Calu3 (cell line): ENCODE results near the gene KRTAP3-3. TPM values are rescaled to one million over a fixed set of nuclear protein-coding genes. Genes with fewer than 3 reads are reported as not detected.
"Not testable (repeated sequence)": the region's sequence is repeated elsewhere in the genome, so short reads cannot be mapped to it uniquely, and the experiment has no call there.

Experiments
- BruUV-seq: library from RNA; stranded (reverse); fragments of 400-500 nt; replicated peaks from 2 replicates; lab custom pipeline; 2021; lab: Mats Ljungman, UMichigan
- CTCF ChIA-PET: fragments of 300-600 bp; sonication (Branson Sonifier 250); formaldehyde crosslinking; loops from one replicate; lab custom pipeline; 2022; ENCODE audit warnings: antibody characterized with exemption; lab: Charles Lee
- DNase-seq: peaks from one replicate; pipeline ENCODE4 v3.0.0; 2022
- H3K27ac Mint-ChIP-seq: one replicate; pipeline ENCODE4 v1.8.0; 2022; ENCODE audit warnings: mixed read lengths; ENCODE audit not compliant: unreplicated experiment
- H3K27me3 Mint-ChIP-seq: one replicate; pipeline ENCODE4 v1.8.0; 2022; ENCODE audit warnings: mixed read lengths; ENCODE audit not compliant: unreplicated experiment
- H3K36me3 Mint-ChIP-seq: one replicate; pipeline ENCODE4 v1.8.0; 2022; ENCODE audit warnings: mild to moderate bottlenecking, moderate library complexity, mixed read lengths; ENCODE audit not compliant: insufficient read depth, unreplicated experiment
- H3K4me1 Mint-ChIP-seq: one replicate; pipeline ENCODE4 v1.8.0; 2022; ENCODE audit warnings: mild to moderate bottlenecking, low read depth, mixed read lengths; ENCODE audit not compliant: unreplicated experiment
- H3K4me3 Mint-ChIP-seq: one replicate; pipeline ENCODE4 v1.8.0; 2022; ENCODE audit warnings: mild to moderate bottlenecking, low read depth, moderate library complexity, mixed read lengths; ENCODE audit not compliant: unreplicated experiment
- H3K9me3 Mint-ChIP-seq: one replicate; pipeline ENCODE4 v1.8.0; 2022; ENCODE audit warnings: low read depth, mixed read lengths; ENCODE audit not compliant: unreplicated experiment
- intact Hi-C: fragments of 100-400 bp; cut with micrococcal nuclease; formaldehyde crosslinking; loops from one replicate; pipeline ENCODE4 v1.10.0; 2022; ENCODE audit not compliant: unreplicated experiment
- total RNA-seq: library from RNA; stranded (reverse); gene quantifications from 2 replicates; pipeline ENCODE4 v1.2.3, GENCODE V29; 2022
- TF ChIP-seq, protein P1 (sequence below): fragments of 200-600 bp; IDR thresholded peaks from one replicate; pipeline ENCODE4 v1.8.0; 2022; ENCODE audit warnings: antibody characterized with exemption; ENCODE audit not compliant: unreplicated experiment

Gene KRTAP3-3
- total RNA-seq, 1 experiment from 2014 or later, result not detected

DNA sequence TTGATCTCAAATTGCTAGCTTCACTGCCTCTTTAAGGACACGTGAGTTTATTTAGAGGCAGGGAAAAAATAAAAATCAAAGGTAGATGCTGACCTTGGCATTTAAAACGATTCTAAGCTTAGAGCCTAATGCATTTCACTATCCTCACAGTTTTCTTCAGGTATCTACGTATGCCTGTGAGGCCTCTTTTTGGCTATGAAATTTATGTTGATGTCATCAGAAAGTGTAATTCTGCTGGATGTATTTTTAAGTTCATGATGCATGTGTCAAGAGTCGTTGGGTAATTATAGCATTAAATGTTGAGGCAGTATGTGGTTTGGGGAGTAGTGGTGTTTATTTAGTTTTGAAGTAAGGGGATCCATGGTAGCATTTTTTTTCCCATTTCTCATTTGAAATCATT lies 10.0 kb upstream of the KRTAP3-3 start:
- Mint-ChIP-seq H3K36me3 (no peaks in the 10 kb centered on the region), H3K9me3 (no peaks in the 10 kb centered on the region), H3K27me3 (no peaks in the 10 kb centered on the region), H3K4me1 (peaks cover 41% of the 10 kb centered on the region), H3K27ac (no peak overlapping the region), H3K4me3 (no peak overlapping the region)
- CTCF ChIA-PET, result interaction anchor here (0.8 to 1.2 kb wide), 2 partner anchors 16 to 91 kb away, joined by 3 to 5 read pairs; no protein-coding TSS in a partner anchor
- no TSS peak for BruUV-seq
- TF ChIP-seq, protein P1, sequence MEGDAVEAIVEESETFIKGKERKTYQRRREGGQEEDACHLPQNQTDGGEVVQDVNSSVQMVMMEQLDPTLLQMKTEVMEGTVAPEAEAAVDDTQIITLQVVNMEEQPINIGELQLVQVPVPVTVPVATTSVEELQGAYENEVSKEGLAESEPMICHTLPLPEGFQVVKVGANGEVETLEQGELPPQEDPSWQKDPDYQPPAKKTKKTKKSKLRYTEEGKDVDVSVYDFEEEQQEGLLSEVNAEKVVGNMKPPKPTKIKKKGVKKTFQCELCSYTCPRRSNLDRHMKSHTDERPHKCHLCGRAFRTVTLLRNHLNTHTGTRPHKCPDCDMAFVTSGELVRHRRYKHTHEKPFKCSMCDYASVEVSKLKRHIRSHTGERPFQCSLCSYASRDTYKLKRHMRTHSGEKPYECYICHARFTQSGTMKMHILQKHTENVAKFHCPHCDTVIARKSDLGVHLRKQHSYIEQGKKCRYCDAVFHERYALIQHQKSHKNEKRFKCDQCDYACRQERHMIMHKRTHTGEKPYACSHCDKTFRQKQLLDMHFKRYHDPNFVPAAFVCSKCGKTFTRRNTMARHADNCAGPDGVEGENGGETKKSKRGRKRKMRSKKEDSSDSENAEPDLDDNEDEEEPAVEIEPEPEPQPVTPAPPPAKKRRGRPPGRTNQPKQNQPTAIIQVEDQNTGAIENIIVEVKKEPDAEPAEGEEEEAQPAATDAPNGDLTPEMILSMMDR, result no peak
- intact Hi-C loops, result loop anchor here (5.0 kb wide), 1 partner anchor 38 kb away; the partner anchor contains the start of gene KRTAP1-1
- DNase-seq, result no peak

DNA sequence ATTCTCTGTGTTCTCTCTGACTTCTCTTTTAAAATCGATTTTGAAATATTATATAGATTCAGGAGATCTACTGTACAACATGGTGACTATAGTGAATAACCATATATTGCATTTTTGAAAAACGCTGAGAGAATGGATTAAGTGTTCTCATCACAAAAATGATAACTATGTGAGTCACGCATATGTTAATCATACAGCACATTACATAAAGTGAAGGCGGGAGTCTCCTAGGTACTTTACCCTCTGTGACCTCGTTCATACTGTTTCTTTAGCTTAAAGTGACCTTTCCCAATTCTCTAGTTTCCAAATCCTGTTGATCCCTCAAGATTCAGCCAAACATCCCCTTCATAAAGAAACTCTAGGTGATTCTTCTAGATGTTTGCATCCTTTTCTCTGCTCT lies 8.8 kb upstream of the KRTAP3-3 start:
- Mint-ChIP-seq H3K27me3 (no peaks in the 10 kb centered on the region), H3K27ac (peak overlapping the region; percentile 40), H3K9me3 (no peaks in the 10 kb centered on the region), H3K4me1 (peaks cover 30% of the 10 kb centered on the region), H3K36me3 (no peaks in the 10 kb centered on the region), H3K4me3 (no peak overlapping the region)
- no TSS peak for BruUV-seq
- intact Hi-C loops, result loop anchor here (5.0 kb wide), 1 partner anchor 39 kb away; the partner anchor contains the start of gene KRTAP1-1
- TF ChIP-seq, protein P1, result no peak
- no peak for DNase-seq
- CTCF ChIA-PET, result interaction anchor here (0.6 to 0.7 kb wide), 2 partner anchors 46 to 68 kb away, joined by 3 to 4 read pairs; no protein-coding TSS in a partner anchor

GRCh38 chr17:41001795-41002194 lies 7.8 kb upstream of the KRTAP3-3 start:
- no peaks in the 10 kb centered on the region for H3K9me3 Mint-ChIP-seq
- TF ChIP-seq, protein P1, result no peak
- CTCF ChIA-PET, result interaction anchor here (0.5 to 0.6 kb wide), 2 partner anchors 700 to 1164 kb away, joined by 3 to 4 read pairs; no protein-coding TSS in a partner anchor
- DNase-seq, result no peak
- no peak overlapping the region for H3K27ac Mint-ChIP-seq
- no peaks in the 10 kb centered on the region for H3K36me3 Mint-ChIP-seq
- no peak overlapping the region for H3K4me3 Mint-ChIP-seq
- peaks cover 30% of the 10 kb centered on the region for H3K4me1 Mint-ChIP-seq
- intact Hi-C loops, result loop anchor here (5.0 kb wide), 1 partner anchor 41 kb away; the partner anchor contains the start of gene KRTAP1-1
- no peaks in the 10 kb centered on the region for H3K27me3 Mint-ChIP-seq
- no TSS peak for BruUV-seq

DNA sequence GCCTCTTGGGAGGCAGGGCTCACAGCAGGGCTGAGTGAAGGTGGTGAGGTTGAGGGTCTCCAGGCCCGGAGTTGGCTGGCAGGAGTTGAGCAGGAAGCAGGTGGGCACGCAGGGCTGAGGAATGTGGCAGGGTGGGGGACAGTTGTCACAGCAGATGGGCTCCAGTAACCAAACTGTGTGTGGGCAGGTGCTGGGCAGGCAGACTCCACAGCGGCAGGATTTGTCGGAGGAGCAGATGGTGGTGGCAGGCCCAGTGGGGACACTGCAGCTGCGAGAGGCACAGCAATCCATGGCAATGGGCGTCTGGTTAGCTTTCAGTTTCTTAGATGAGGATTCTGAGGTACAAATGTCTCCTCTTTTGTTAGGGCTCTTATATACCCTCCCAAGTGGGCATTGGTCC lies 5.6 kb upstream of the KRTAP3-3 start, which contains the start of gene KRTAP3-2:
TSS of gene KRTAP3-2 (minus strand) at position 344 of the 400 bp plus-strand sequence. CDS start at position 291, 53 bp downstream.
- H3K27ac Mint-ChIP-seq, H3K4me3 Mint-ChIP-seq, BruUV-seq, DNase-seq, H3K27me3 Mint-ChIP-seq, H3K9me3 Mint-ChIP-seq, H3K36me3 Mint-ChIP-seq, intact Hi-C loops: not testable (repeated sequence)
- peaks cover 30% of the 10 kb centered on the region for H3K4me1 Mint-ChIP-seq
- CTCF ChIA-PET, result interaction anchor here (1.1 kb wide), 1 partner anchor 181 kb away, joined by 3 read pairs; no protein-coding TSS in a partner anchor

DNA sequence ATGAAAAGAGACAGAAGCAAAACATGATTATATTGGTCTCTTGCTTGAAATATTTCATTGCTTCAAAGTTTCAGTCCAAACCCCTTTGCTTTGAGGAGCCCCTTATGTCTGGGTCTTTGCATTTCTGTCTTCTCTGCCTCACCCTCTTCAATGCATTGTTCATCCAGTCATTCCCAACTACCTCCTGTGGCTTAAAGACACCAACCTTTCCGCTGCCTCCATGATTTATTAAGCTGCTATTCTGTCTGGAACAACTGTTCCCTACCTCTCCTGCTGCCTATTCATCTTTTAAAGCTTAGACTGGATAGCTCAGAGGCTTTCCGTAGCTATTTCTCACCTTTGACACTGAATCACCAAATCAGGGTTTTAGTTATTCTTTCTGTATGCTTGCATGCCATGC lies 3.4 kb upstream of the KRTAP3-3 start:
- CTCF ChIA-PET, result interaction anchor here (1.1 to 2.2 kb wide), 3 partner anchors 12 to 29 kb away, joined by 3 to 5 read pairs (median 4); partner anchors contain the start of gene KRTAP3-1
- no peak overlapping the region for H3K27ac Mint-ChIP-seq
- H3K9me3 Mint-ChIP-seq, result peaks cover 2% of the 10 kb centered on the region
- no peaks in the 10 kb centered on the region for H3K36me3 Mint-ChIP-seq
- H3K4me3 Mint-ChIP-seq, result no peak overlapping the region
- peaks cover 16% of the 10 kb centered on the region for H3K4me1 Mint-ChIP-seq
- TF ChIP-seq, protein P1, result no peak
- H3K27me3 Mint-ChIP-seq, result no peaks in the 10 kb centered on the region
- BruUV-seq, result no TSS peak
- DNase-seq, result no peak
- intact Hi-C loops, result no loop called here
